ENCODE data around the gene PRTFDC1.

The PRTFDC1 gene

DNA sequence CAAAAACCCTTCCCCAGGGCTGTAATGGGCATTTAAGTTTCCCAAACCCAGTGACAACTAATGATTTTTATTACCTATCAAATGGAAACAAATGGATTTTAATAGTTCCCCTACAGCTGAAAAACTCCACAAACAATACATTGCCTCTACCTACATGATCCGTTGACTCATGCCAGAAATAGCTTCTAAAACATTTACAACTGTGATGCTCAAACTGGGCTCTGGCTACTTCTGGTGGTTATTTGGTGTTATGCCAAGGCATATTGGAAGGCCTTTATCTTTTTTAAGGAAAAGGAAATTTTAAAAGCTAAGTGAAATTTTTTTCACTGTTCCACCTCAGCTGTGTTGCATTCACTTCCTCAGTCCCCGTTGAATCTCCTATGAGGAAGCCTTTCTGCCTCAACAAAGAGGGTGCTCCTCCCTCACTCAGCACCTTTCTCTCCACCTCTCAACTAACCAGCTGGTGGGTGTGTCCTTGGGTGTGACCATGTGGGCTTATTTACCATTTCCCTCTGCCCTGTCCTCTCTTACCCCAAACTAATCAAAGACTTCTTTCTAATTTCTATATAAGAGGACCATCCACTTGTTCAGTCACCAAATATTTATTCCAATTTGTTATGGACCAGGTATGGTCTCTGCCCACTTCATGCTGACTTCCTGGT lies 82.9 kb downstream of the PRTFDC1 start:
- Mint-ChIP-seq H3K4me1 (ENCODE audit: low read depth) (peaks cover 29% of the 10 kb centered on the region), H3K27ac (no peak overlapping the region), H3K4me3 (no peak overlapping the region), H3K27me3 (no peaks in the 10 kb centered on the region), H3K9me3 (ENCODE audit: low read depth) (no peaks in the 10 kb centered on the region), H3K36me3 (peaks cover 9% of the 10 kb centered on the region)

GRCh38 chr10:24866604-24867583 lies 85.5 kb downstream of the PRTFDC1 start:
- no peak overlapping the region for H3K4me3 Mint-ChIP-seq
- no peak overlapping the region for H3K27ac Mint-ChIP-seq
- H3K27me3 Mint-ChIP-seq: no peaks in the 10 kb centered on the region
- peaks cover 5% of the 10 kb centered on the region for H3K36me3 Mint-ChIP-seq
- H3K4me1 Mint-ChIP-seq (ENCODE audit: low read depth): peaks cover 35% of the 10 kb centered on the region
- H3K9me3 Mint-ChIP-seq (ENCODE audit: low read depth): no peaks in the 10 kb centered on the region

GRCh38 chr10:24865783-24866182 lies 86.6 kb downstream of the PRTFDC1 start:
- Mint-ChIP-seq H3K36me3 (peaks cover 5% of the 10 kb centered on the region), H3K27me3 (no peaks in the 10 kb centered on the region), H3K4me3 (no peak overlapping the region), H3K9me3 (ENCODE audit: low read depth) (no peaks in the 10 kb centered on the region), H3K4me1 (ENCODE audit: low read depth) (peaks cover 35% of the 10 kb centered on the region), H3K27ac (no peak overlapping the region)

GRCh38 chr10:24862589-24862988 lies 89.8 kb downstream of the PRTFDC1 start:
- Mint-ChIP-seq H3K4me3 (no peak overlapping the region), H3K27ac (no peak overlapping the region), H3K36me3 (peaks cover 5% of the 10 kb centered on the region), H3K4me1 (ENCODE audit: low read depth) (peaks cover 29% of the 10 kb centered on the region), H3K9me3 (ENCODE audit: low read depth) (no peaks in the 10 kb centered on the region), H3K27me3 (no peaks in the 10 kb centered on the region)

- no peaks in the 10 kb centered on the region for H3K36me3 Mint-ChIP-seq
- no peak overlapping the region for H3K27ac Mint-ChIP-seq
- H3K4me3 Mint-ChIP-seq: no peak overlapping the region
- no peaks in the 10 kb centered on the region for H3K27me3 Mint-ChIP-seq
- no peaks in the 10 kb centered on the region for H3K9me3 Mint-ChIP-seq (ENCODE audit: low read depth)
- H3K4me1 Mint-ChIP-seq (ENCODE audit: low read depth): peaks cover 4% of the 10 kb centered on the region
Measured at GRCh38 chr10:24858288-24859270, 93.8 kb downstream of the PRTFDC1 start.

DNA sequence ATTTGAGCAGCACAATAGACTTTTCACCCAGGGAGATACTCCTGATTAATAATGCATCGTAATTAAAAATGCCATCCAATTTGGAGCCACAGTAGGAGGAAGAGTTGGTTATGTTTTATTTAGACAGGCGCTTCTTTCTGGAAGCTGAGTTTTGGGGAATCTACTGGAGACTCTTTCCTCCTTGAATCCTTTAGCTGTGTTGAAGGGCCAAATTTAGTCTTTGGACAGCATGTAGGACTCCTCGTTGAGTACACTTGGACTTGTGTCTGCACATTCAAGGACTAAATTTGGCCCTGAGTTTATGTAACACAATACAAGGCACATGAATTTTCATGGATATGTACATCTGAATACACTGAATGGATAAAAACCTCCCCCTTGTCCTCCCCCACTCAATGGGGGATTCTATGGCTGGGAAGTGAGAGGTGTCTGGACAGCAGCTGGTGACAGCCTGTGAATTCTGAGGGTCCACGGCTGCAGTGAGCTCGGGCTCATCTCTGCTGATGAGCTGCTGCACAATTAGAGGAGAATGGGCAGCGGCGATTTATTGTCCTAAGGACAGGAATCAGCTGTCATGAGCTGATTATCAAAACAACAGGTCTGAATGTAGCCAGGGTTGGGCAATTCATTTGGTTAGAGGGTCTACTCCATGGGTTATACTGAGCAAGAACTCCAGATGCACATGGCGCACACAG lies 95.2 kb downstream of the PRTFDC1 start:
- H3K4me3 Mint-ChIP-seq: no peak overlapping the region
- H3K27ac Mint-ChIP-seq: no peak overlapping the region
- no peaks in the 10 kb centered on the region for H3K4me1 Mint-ChIP-seq (ENCODE audit: low read depth)
- H3K36me3 Mint-ChIP-seq: no peaks in the 10 kb centered on the region
- no peaks in the 10 kb centered on the region for H3K27me3 Mint-ChIP-seq
- H3K9me3 Mint-ChIP-seq (ENCODE audit: low read depth): no peaks in the 10 kb centered on the region

GRCh38 chr10:24854256-24854655 lies 98.2 kb downstream of the PRTFDC1 start:
- peaks cover 5% of the 10 kb centered on the region for H3K4me1 Mint-ChIP-seq (ENCODE audit: low read depth)
- H3K9me3 Mint-ChIP-seq (ENCODE audit: low read depth): no peaks in the 10 kb centered on the region
- no peaks in the 10 kb centered on the region for H3K36me3 Mint-ChIP-seq
- H3K27ac Mint-ChIP-seq: no peak overlapping the region
- H3K27me3 Mint-ChIP-seq: no peaks in the 10 kb centered on the region
- H3K4me3 Mint-ChIP-seq: no peak overlapping the region

- no peaks in the 10 kb centered on the region for H3K9me3 Mint-ChIP-seq (ENCODE audit: low read depth)
- no peaks in the 10 kb centered on the region for H3K36me3 Mint-ChIP-seq
- H3K27me3 Mint-ChIP-seq: no peaks in the 10 kb centered on the region
- H3K27ac Mint-ChIP-seq: no peak overlapping the region
- H3K4me3 Mint-ChIP-seq: no peak overlapping the region
- H3K4me1 Mint-ChIP-seq (ENCODE audit: low read depth): peaks cover 5% of the 10 kb centered on the region
Measured at GRCh38 chr10:24853661-24854060, 98.7 kb downstream of the PRTFDC1 start.

DNA sequence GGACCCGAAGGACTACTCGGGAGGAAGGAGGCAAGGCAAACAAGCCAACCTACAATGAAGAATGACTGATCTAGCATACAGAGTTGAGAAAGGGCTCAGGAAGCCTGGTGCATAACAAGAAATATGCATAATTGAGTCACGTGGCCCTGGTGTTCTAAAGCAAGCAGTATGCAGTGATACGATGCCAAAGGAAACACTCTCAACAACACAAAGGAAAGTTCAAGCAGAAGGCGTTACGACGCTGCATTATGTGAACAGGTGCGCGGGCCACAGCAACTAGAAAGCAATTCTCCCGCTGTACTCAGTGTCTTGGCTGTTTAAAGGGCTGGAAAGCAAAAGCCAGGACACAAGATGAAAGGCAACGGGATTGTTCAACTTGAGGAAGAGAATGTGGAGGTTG lies 100.8 kb downstream of the PRTFDC1 start:
- Mint-ChIP-seq H3K4me1 (ENCODE audit: low read depth) (peaks cover 5% of the 10 kb centered on the region), H3K27ac (no peak overlapping the region), H3K36me3 (no peaks in the 10 kb centered on the region), H3K4me3 (no peak overlapping the region), H3K9me3 (ENCODE audit: low read depth) (no peaks in the 10 kb centered on the region), H3K27me3 (no peaks in the 10 kb centered on the region)

- H3K27ac Mint-ChIP-seq: no peak overlapping the region
- H3K9me3 Mint-ChIP-seq (ENCODE audit: low read depth): no peaks in the 10 kb centered on the region
- no peaks in the 10 kb centered on the region for H3K36me3 Mint-ChIP-seq
- H3K4me3 Mint-ChIP-seq: no peak overlapping the region
- no peaks in the 10 kb centered on the region for H3K27me3 Mint-ChIP-seq
- H3K4me1 Mint-ChIP-seq (ENCODE audit: low read depth): peaks cover 5% of the 10 kb centered on the region
Measured at GRCh38 chr10:24850727-24851296, 101.6 kb downstream of the PRTFDC1 start.

- Mint-ChIP-seq H3K9me3 (ENCODE audit: low read depth) (no peaks in the 10 kb centered on the region), H3K4me3 (no peak overlapping the region), H3K4me1 (ENCODE audit: low read depth) (peaks cover 5% of the 10 kb centered on the region), H3K36me3 (peaks cover 3% of the 10 kb centered on the region), H3K27ac (no peak overlapping the region), H3K27me3 (no peaks in the 10 kb centered on the region)
Measured at GRCh38 chr10:24849501-24850299, 102.7 kb downstream of the PRTFDC1 start.

GRCh38 chr10:24849051-24849450 lies 103.4 kb downstream of the PRTFDC1 start:
- Mint-ChIP-seq H3K9me3 (ENCODE audit: low read depth) (no peaks in the 10 kb centered on the region), H3K27ac (no peak overlapping the region), H3K4me3 (no peak overlapping the region), H3K4me1 (ENCODE audit: low read depth) (peaks cover 5% of the 10 kb centered on the region), H3K36me3 (peaks cover 4% of the 10 kb centered on the region), H3K27me3 (no peaks in the 10 kb centered on the region)

DNA sequence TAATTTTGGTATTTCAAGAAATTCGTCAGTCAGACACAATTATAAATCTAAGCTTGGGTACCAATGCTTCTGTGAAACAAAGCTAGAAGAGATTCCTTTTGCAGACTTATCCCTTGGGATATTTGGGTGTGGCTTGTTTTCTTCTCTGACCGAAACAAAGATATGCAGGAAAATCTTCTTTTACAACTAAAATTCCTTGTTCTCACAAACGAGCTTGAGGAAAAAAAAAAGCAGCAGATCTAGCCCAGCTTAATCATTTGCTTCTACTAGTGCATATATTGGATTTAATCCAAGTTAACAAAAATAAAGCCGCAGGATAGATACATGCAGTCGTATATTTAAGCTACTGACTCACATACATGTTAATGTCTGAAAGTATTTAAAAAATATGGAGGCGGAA lies 104.2 kb downstream of the PRTFDC1 start:
- no peaks in the 10 kb centered on the region for H3K27me3 Mint-ChIP-seq
- no peak overlapping the region for H3K4me3 Mint-ChIP-seq
- peaks cover 4% of the 10 kb centered on the region for H3K36me3 Mint-ChIP-seq
- H3K4me1 Mint-ChIP-seq (ENCODE audit: low read depth): peaks cover 5% of the 10 kb centered on the region
- no peak overlapping the region for H3K27ac Mint-ChIP-seq
- H3K9me3 Mint-ChIP-seq (ENCODE audit: low read depth): no peaks in the 10 kb centered on the region

Data from activated naive CD8-positive, alpha-beta T cell (primary cell).